ENCODE data around the gene TRIM63. TPM values are rescaled to one million over a fixed set of nuclear protein-coding genes. Genes with fewer than 3 reads are reported as not detected.

TRIM63 gene
- total RNA-seq, 1 experiment from 2014 or later = not detected

DNA sequence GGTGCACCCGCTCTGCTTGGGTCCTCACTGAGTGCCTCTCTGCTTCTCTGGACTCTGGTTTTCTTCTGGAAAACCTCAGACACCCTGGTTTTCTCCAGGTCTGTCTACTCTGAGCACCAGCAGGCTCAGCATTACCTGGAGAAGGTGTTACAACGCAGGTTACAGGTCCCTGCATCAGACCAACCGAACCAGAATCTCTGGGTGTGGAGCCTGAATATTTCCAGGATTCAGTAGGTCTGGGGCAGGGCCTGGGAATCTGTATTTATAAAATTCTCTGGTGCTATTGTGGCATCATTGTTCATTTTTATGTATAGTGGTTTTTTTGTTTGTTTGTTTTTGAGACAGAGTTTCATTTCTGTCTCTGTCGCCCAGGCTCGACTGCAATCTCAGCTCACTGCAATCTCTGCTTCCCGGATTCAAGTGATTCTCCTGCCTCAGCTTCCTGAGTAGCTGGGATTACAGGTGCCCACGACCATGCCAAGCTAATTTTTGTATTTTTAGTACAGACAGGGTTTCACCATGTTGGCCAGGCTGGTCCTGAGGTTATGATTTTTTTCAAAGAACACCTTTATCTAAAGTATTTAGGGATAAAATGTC, 20.1 kb downstream of the TRIM63 start (continued):
- TF ChIP-seq, protein P1, sequence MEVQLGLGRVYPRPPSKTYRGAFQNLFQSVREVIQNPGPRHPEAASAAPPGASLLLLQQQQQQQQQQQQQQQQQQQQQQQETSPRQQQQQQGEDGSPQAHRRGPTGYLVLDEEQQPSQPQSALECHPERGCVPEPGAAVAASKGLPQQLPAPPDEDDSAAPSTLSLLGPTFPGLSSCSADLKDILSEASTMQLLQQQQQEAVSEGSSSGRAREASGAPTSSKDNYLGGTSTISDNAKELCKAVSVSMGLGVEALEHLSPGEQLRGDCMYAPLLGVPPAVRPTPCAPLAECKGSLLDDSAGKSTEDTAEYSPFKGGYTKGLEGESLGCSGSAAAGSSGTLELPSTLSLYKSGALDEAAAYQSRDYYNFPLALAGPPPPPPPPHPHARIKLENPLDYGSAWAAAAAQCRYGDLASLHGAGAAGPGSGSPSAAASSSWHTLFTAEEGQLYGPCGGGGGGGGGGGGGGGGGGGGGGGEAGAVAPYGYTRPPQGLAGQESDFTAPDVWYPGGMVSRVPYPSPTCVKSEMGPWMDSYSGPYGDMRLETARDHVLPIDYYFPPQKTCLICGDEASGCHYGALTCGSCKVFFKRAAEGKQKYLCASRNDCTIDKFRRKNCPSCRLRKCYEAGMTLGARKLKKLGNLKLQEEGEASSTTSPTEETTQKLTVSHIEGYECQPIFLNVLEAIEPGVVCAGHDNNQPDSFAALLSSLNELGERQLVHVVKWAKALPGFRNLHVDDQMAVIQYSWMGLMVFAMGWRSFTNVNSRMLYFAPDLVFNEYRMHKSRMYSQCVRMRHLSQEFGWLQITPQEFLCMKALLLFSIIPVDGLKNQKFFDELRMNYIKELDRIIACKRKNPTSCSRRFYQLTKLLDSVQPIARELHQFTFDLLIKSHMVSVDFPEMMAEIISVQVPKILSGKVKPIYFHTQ (CRISPR knock-in tag; IDR thresholded peaks at IDR 0.05) = no peak

DNA sequence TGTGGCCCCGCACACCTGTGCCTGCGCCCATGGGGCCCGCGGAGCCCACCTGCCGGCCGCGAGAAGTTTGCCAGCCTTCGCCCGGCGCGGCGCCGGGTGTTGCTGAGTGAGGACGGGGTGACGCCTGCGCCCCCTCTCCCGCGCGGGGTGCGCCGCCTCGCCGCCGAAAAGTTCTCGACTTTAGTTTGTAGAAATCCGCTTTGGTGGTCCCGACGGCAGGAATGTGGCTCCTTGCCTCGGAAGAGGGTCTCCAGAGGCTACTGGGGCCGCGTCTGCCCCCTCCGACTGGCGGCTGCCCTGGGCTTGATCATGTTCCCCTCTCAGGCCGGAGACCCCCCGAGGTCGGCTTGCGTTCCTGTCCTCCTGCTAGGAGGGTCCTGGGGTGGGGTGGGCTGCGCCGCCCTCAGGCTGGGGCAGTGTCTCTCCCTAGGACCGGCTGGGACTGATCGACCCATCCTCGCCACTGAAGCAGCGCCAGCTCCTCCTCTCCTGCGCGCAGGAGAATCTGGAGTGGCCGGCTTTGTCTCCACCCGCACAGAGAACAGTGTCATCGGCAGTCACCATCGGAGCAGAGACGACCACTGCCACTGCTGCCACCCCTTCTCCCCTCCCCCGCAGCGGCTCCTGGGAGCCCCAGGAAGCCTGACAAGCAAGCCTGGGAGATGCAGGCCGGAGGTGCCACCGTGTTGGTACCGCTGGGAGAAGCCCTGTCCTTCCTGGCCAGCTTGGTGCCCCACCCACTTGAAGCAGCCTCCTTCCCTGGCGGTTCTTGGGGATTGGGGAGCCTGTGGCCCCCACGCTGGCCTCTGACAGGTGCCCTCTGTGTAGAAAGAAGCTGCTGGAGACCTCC, 21.0 kb downstream of the TRIM63 start:
- Mint-ChIP-seq H3K27me3 (ENCODE audit: low read depth) (peaks cover 100% of the 10 kb centered on the region), H3K4me3 (peak overlapping the region; percentile 59), H3K27ac (no peak overlapping the region), H3K9me3 (no peaks in the 10 kb centered on the region), H3K4me1 (peaks cover 3% of the 10 kb centered on the region), H3K36me3 (no peaks in the 10 kb centered on the region)
- POLR2A ChIA-PET = interaction anchor here (0.7 kb wide), 1 partner anchor 28 kb away, joined by 3 read pairs; no protein-coding TSS in a partner anchor
- ATAC-seq = peak; percentile 38
- no peak for TF ChIP-seq NFYB (CRISPR knock-in tag; conservative IDR thresholded peaks at IDR 0.05; ENCODE audit: low read depth)
- TF ChIP-seq, protein P2, sequence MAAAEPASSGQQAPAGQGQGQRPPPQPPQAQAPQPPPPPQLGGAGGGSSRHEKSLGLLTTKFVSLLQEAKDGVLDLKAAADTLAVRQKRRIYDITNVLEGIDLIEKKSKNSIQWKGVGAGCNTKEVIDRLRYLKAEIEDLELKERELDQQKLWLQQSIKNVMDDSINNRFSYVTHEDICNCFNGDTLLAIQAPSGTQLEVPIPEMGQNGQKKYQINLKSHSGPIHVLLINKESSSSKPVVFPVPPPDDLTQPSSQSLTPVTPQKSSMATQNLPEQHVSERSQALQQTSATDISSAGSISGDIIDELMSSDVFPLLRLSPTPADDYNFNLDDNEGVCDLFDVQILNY (CRISPR knock-in tag; IDR thresholded peaks at IDR 0.05) = 0 out of 2 replicates have a peak, but pooled peaks have one; percentile 14
- TF ChIP-seq, protein P3, sequence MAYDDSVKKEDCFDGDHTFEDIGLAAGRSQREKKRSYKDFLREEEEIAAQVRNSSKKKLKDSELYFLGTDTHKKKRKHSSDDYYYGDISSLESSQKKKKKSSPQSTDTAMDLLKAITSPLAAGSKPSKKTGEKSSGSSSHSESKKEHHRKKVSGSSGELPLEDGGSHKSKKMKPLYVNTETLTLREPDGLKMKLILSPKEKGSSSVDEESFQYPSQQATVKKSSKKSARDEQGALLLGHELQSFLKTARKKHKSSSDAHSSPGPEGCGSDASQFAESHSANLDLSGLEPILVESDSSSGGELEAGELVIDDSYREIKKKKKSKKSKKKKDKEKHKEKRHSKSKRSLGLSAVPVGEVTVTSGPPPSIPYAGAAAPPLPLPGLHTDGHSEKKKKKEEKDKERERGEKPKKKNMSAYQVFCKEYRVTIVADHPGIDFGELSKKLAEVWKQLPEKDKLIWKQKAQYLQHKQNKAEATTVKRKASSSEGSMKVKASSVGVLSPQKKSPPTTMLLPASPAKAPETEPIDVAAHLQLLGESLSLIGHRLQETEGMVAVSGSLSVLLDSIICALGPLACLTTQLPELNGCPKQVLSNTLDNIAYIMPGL (CRISPR knock-in tag; IDR thresholded peaks at IDR 0.05) = peak; percentile 20; the same call in 1 of the 2 replicates
- CTCF ChIA-PET = interaction anchor here (0.8 to 3.7 kb wide), 7 partner anchors 7 to 189 kb away, joined by 3 to 55 read pairs (median 3); partner anchors contain the start of gene ZNF593
- peak; percentile 24 for DNase-seq (ENCODE audit: low spot score)

DNA sequence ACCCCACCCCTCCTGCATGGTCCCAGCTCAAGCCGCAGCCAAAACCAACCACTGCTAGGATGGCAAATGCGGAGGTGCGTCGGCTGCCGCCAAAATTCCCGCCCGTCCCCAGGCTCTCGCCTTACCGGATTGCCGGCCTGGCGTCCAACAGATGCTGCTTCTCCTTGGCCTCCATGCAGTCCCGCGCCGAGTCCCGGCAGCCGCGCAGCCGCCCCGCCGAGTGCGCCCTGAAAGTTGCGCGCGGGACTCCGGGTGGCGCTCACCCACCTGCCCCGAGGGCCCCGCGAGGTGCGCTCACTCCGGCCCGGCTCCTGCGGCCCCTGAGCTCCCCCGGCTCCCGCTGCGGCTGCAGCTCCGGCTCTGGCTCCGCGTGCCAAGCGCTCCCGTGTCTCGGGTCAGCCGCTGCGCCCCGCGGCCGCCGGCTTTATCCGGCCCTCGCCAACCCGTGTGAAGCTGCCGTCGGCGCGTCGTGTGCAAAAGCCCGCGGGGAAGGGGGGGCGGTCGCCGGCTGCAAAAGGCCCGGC, 21.6 kb downstream of the TRIM63 start, which contains the start of gene SLC30A2:
Gene SLC30A2 (minus strand): TSS at position 397 of the 524 bp plus-strand sequence. CDS start 222 bp downstream, at position 175.
- peak within 1 kb of the TSS; percentile 59 for H3K4me3 Mint-ChIP-seq
- H3K27me3 Mint-ChIP-seq (ENCODE audit: low read depth) = peaks cover 93% of the 10 kb centered on the region
- peak; percentile 47 for DNase-seq (ENCODE audit: low spot score)
- H3K4me1 Mint-ChIP-seq = peaks cover 3% of the 10 kb centered on the region
- ATAC-seq = peak; percentile 51
- H3K27ac Mint-ChIP-seq = no peak within 1 kb of the TSS
- POLR2A ChIA-PET = no interaction called here
- no peaks in the 10 kb centered on the region for H3K36me3 Mint-ChIP-seq
- CTCF ChIA-PET = interaction anchor here (0.7 to 3.7 kb wide), 8 partner anchors 8 to 276 kb away, joined by 3 to 55 read pairs (median 3); partner anchors contain the start of gene ZNF593
- H3K9me3 Mint-ChIP-seq = no peaks in the 10 kb centered on the region
- TF ChIP-seq, protein P4, sequence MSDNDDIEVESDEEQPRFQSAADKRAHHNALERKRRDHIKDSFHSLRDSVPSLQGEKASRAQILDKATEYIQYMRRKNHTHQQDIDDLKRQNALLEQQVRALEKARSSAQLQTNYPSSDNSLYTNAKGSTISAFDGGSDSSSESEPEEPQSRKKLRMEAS (CRISPR knock-in tag; IDR thresholded peaks at IDR 0.05) = 0 out of 2 replicates have a peak, but pooled peaks have one; percentile 49
- TF ChIP-seq, protein P5, sequence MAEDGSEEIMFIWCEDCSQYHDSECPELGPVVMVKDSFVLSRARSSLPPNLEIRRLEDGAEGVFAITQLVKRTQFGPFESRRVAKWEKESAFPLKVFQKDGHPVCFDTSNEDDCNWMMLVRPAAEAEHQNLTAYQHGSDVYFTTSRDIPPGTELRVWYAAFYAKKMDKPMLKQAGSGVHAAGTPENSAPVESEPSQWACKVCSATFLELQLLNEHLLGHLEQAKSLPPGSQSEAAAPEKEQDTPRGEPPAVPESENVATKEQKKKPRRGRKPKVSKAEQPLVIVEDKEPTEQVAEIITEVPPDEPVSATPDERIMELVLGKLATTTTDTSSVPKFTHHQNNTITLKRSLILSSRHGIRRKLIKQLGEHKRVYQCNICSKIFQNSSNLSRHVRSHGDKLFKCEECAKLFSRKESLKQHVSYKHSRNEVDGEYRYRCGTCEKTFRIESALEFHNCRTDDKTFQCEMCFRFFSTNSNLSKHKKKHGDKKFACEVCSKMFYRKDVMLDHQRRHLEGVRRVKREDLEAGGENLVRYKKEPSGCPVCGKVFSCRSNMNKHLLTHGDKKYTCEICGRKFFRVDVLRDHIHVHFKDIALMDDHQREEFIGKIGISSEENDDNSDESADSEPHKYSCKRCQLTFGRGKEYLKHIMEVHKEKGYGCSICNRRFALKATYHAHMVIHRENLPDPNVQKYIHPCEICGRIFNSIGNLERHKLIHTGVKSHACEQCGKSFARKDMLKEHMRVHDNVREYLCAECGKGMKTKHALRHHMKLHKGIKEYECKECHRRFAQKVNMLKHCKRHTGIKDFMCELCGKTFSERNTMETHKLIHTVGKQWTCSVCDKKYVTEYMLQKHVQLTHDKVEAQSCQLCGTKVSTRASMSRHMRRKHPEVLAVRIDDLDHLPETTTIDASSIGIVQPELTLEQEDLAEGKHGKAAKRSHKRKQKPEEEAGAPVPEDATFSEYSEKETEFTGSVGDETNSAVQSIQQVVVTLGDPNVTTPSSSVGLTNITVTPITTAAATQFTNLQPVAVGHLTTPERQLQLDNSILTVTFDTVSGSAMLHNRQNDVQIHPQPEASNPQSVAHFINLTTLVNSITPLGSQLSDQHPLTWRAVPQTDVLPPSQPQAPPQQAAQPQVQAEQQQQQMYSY (CRISPR knock-in tag; IDR thresholded peaks at IDR 0.05) = no peak
- TF ChIP-seq MXD4 (CRISPR knock-in tag; IDR thresholded peaks at IDR 0.05; ENCODE audit: borderline replicate concordance) = no peak
- TF ChIP-seq, protein P1 (CRISPR knock-in tag; IDR thresholded peaks at IDR 0.05) = no peak
- no peak for TF ChIP-seq SP1 (CRISPR knock-in tag; conservative IDR thresholded peaks at IDR 0.05)
- peak; percentile 66; the same call in 1 of the 2 replicates for TF ChIP-seq FOXP1 (CRISPR knock-in tag; IDR thresholded peaks at IDR 0.05; ENCODE audit: borderline replicate concordance)
- TF ChIP-seq, protein P6, sequence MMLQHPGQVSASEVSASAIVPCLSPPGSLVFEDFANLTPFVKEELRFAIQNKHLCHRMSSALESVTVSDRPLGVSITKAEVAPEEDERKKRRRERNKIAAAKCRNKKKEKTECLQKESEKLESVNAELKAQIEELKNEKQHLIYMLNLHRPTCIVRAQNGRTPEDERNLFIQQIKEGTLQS (CRISPR knock-in tag; conservative IDR thresholded peaks at IDR 0.05) = no peak
- no peak for TF ChIP-seq FOXJ3 (CRISPR knock-in tag; IDR thresholded peaks at IDR 0.05; ENCODE audit: borderline replicate concordance)
- TF ChIP-seq, protein P7, sequence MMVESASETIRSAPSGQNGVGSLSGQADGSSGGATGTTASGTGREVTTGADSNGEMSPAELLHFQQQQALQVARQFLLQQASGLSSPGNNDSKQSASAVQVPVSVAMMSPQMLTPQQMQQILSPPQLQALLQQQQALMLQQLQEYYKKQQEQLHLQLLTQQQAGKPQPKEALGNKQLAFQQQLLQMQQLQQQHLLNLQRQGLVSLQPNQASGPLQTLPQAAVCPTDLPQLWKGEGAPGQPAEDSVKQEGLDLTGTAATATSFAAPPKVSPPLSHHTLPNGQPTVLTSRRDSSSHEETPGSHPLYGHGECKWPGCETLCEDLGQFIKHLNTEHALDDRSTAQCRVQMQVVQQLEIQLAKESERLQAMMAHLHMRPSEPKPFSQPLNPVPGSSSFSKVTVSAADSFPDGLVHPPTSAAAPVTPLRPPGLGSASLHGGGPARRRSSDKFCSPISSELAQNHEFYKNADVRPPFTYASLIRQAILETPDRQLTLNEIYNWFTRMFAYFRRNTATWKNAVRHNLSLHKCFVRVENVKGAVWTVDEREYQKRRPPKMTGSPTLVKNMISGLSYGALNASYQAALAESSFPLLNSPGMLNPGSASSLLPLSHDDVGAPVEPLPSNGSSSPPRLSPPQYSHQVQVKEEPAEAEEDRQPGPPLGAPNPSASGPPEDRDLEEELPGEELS (CRISPR knock-in tag; IDR thresholded peaks at IDR 0.05) = peak; percentile 47; the same call in 1 of the 2 replicates
- TF ChIP-seq NR2C2 (CRISPR knock-in tag; IDR thresholded peaks at IDR 0.05) = no peak
